A549 (cell line): ENCODE results near the gene SLC36A4.

Experiments used
- CEBPB ChIP-seq, 2 experiments: fragments of >200 bp in 1 of 2; sonication (Bioruptor Twin) in 1 of 2; formaldehyde crosslinking in 1 of 2; IDR thresholded peaks; 2 replicates each; pipeline ENCODE4 v1.6.1; 2012 to 2016
- CHD2 ChIP-seq: fragments of 150-350 bp; IDR thresholded peaks from 2 replicates; pipeline ENCODE4 v1.6.1; 2014; ENCODE audit warnings: low read length; ENCODE audit not compliant: partially characterized antibody
- ESRRA ChIP-seq: fragments of 150-350 bp; IDR thresholded peaks from 2 replicates; pipeline ENCODE4 v1.6.1; 2014; ENCODE audit warnings: mild to moderate bottlenecking, low read length, borderline replicate concordance
- KDM1A ChIP-seq: fragments of 200-600 bp; sonication (generic); IDR thresholded peaks from 2 replicates; pipeline ENCODE4 v1.6.1; 2016; ENCODE audit warnings: low read depth, mild to moderate bottlenecking
- POLR2A ChIP-seq: IDR thresholded peaks from 2 replicates; pipeline ENCODE4 v1.6.1; 2012; ENCODE audit warnings: mild to moderate bottlenecking, low read length
- RAD21 ChIP-seq, 2 experiments: fragments of >200 bp in 1 of 2; sonication (Bioruptor Twin) in 1 of 2; formaldehyde crosslinking in 1 of 2; IDR thresholded peaks in 1 of 2; conservative IDR thresholded peaks in 1 of 2; 2 replicates in 1 of 2; 3 replicates in 1 of 2; pipeline ENCODE4 v1.6.1; 2012 to 2018; ENCODE audit warnings: inconsistent platforms in 1 of 2
- RFX5 ChIP-seq: fragments of 450-650 bp; IDR thresholded peaks from 2 replicates; pipeline ENCODE4 v1.7.1; 2014; ENCODE audit warnings: antibody characterized with exemption, mild to moderate bottlenecking, moderate library complexity
- RNF2 ChIP-seq: fragments of 200-600 bp; sonication (generic); IDR thresholded peaks from 2 replicates; pipeline ENCODE4 v1.6.1; 2016; ENCODE audit warnings: low read depth, mild to moderate bottlenecking, antibody characterized with exemption, moderate library complexity, borderline replicate concordance
- ZFP36 ChIP-seq: fragments of 450-650 bp; IDR thresholded peaks from 2 replicates; pipeline ENCODE4 v1.6.1; 2014; ENCODE audit warnings: borderline replicate concordance; ENCODE audit not compliant: partially characterized antibody
- TF ChIP-seq, protein P1 (sequence below): fragments of >200 bp; sonication (Bioruptor Twin); formaldehyde crosslinking; IDR thresholded peaks from 3 replicates; pipeline ENCODE4 v1.5.1; 2016
- TF ChIP-seq, protein P2 (sequence below): IDR thresholded peaks from 2 replicates; pipeline ENCODE4 v1.6.1; 2012
- TF ChIP-seq, protein P3 (sequence below): fragments of 150-350 bp; IDR thresholded peaks from 2 replicates; pipeline ENCODE4 v1.6.1; 2014; ENCODE audit warnings: low read depth, mild to moderate bottlenecking, low read length

DNA sequence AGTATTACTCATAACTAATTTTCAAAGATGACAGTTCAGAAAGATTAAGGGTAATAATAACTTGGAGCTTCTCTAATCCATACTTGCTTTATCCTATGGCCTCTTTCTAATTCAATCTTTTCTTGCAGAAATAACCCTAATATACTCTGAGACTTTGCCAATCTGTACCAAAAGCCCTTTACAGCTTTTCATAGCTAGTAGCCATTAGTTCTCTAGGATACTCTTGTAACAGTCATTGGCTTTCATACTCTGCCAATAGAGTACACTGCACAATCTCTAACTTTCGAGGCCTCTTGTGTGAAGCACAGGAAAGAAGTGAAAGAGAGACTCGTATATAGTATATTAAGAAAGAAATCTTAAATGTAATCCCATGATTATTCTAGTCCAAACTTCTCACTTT is 38.1 kb downstream of the SLC36A4 start:
- TF ChIP-seq POLR2A (no peak), RAD21 (conservative IDR thresholded peaks at IDR 0.05 in 1 of 2, IDR thresholded peaks at IDR 0.05 in 1 of 2) (no peak), CEBPB (IDR thresholded peaks at IDR 0.05) (no peak), RNF2 (no peak), ESRRA (no peak), CHD2 (no peak), RFX5 (no peak), ZFP36 (no peak), KDM1A (no peak)
- TF ChIP-seq, protein P1, sequence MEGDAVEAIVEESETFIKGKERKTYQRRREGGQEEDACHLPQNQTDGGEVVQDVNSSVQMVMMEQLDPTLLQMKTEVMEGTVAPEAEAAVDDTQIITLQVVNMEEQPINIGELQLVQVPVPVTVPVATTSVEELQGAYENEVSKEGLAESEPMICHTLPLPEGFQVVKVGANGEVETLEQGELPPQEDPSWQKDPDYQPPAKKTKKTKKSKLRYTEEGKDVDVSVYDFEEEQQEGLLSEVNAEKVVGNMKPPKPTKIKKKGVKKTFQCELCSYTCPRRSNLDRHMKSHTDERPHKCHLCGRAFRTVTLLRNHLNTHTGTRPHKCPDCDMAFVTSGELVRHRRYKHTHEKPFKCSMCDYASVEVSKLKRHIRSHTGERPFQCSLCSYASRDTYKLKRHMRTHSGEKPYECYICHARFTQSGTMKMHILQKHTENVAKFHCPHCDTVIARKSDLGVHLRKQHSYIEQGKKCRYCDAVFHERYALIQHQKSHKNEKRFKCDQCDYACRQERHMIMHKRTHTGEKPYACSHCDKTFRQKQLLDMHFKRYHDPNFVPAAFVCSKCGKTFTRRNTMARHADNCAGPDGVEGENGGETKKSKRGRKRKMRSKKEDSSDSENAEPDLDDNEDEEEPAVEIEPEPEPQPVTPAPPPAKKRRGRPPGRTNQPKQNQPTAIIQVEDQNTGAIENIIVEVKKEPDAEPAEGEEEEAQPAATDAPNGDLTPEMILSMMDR = no peak
- TF ChIP-seq, protein P2, sequence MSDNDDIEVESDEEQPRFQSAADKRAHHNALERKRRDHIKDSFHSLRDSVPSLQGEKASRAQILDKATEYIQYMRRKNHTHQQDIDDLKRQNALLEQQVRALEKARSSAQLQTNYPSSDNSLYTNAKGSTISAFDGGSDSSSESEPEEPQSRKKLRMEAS = no peak
- TF ChIP-seq, protein P3, sequence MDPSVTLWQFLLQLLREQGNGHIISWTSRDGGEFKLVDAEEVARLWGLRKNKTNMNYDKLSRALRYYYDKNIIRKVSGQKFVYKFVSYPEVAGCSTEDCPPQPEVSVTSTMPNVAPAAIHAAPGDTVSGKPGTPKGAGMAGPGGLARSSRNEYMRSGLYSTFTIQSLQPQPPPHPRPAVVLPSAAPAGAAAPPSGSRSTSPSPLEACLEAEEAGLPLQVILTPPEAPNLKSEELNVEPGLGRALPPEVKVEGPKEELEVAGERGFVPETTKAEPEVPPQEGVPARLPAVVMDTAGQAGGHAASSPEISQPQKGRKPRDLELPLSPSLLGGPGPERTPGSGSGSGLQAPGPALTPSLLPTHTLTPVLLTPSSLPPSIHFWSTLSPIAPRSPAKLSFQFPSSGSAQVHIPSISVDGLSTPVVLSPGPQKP = no peak
